ENCODE results near the gene HLF. TPM values are rescaled to one million over a fixed set of nuclear protein-coding genes. Genes with fewer than 3 reads are reported as not detected.

Gene HLF
- total and polyA plus RNA-seq, 4 donors: 8.0 to 59.3 (median 24.6) TPM

- Histone ChIP-seq H3K27ac (ENCODE audit: low read depth in 1 of 2, low read length in 2 of 2) (no peak overlapping the region), H3K9me3 (ENCODE audit: control insufficient read depth in 4 of 4, low read length in 3 of 4) (no peaks in the 10 kb centered on the region), H3K9ac (ENCODE audit: low read depth in 1 of 2, low read length in 2 of 2) (no peak overlapping the region), H3K4me1 (ENCODE audit: control insufficient read depth in 4 of 4, insufficient read depth in 4 of 4, low read length in 3 of 4) (peaks cover 4 to 47% (median 38%) of the 10 kb centered on the region in 4 donors), H3K27me3 (ENCODE audit: control insufficient read depth in 4 of 4, insufficient read depth in 4 of 4, low read length in 3 of 4) (no peaks in the 10 kb centered on the region), H3K36me3 (ENCODE audit: control insufficient read depth in 4 of 4, insufficient read depth in 3 of 4, low read depth in 1 of 4, low read length in 3 of 4) (peaks cover 0 to 23% (median 13%) of the 10 kb centered on the region in 4 donors), H3K4me3 (ENCODE audit: low read depth in 1 of 3, low read length in 3 of 3) (no peak overlapping the region)
- WGBS: 95% methylated on average over 1 of the region's 1 CpG
- TF ChIP-seq ZBTB33 (IDR thresholded peaks at IDR 0.05): no peak
- no peak for TF ChIP-seq EGR1 (IDR thresholded peaks at IDR 0.05; ENCODE audit: low read depth in 2 of 2)
- no peak for TF ChIP-seq SP1 (IDR thresholded peaks at IDR 0.05)
- no peak for TF ChIP-seq CTCF (IDR thresholded peaks at IDR 0.05; ENCODE audit: low read depth, low read length, missing input control)
- TF ChIP-seq RAD21 (IDR thresholded peaks at IDR 0.05): no peak
- no peak for TF ChIP-seq MAX (IDR thresholded peaks at IDR 0.05)
- TF ChIP-seq HNF4A (conservative IDR thresholded peaks at IDR 0.05): no peak
- no peak for TF ChIP-seq ATF3 (IDR thresholded peaks at IDR 0.05)
- no peak for TF ChIP-seq TAF1 (conservative IDR thresholded peaks at IDR 0.05)
- TF ChIP-seq GABPA (IDR thresholded peaks at IDR 0.05 in 1 of 2, conservative IDR thresholded peaks at IDR 0.05 in 1 of 2): no peak
- TF ChIP-seq REST (IDR thresholded peaks at IDR 0.05): no peak
- no peak for TF ChIP-seq FOXA1 (IDR thresholded peaks at IDR 0.05)
- no peak for TF ChIP-seq FOXA2 (IDR thresholded peaks at IDR 0.05)
- TF ChIP-seq HNF4G (IDR thresholded peaks at IDR 0.05): no peak
- TF ChIP-seq YY1 (IDR thresholded peaks at IDR 0.05): no peak
- no peak for DNase-seq (ENCODE audit: low spot score)
Measured at GRCh38 chr17:55291114-55291507, 26.4 kb downstream of the HLF start.

GRCh38 chr17:55292094-55292493, 27.3 kb downstream of the HLF start:
- Histone ChIP-seq H3K9me3 (ENCODE audit: control insufficient read depth in 4 of 4, low read length in 3 of 4) (no peaks in the 10 kb centered on the region), H3K36me3 (ENCODE audit: control insufficient read depth in 4 of 4, insufficient read depth in 3 of 4, low read depth in 1 of 4, low read length in 3 of 4) (peaks cover 0 to 23% (median 13%) of the 10 kb centered on the region in 4 donors), H3K27ac (ENCODE audit: low read depth in 1 of 2, low read length in 2 of 2) (no peak overlapping the region), H3K9ac (ENCODE audit: low read depth in 1 of 2, low read length in 2 of 2) (no peak overlapping the region), H3K27me3 (ENCODE audit: control insufficient read depth in 4 of 4, insufficient read depth in 4 of 4, low read length in 3 of 4) (no peaks in the 10 kb centered on the region), H3K4me3 (ENCODE audit: low read depth in 1 of 3, low read length in 3 of 3) (no peak overlapping the region), H3K4me1 (ENCODE audit: control insufficient read depth in 4 of 4, insufficient read depth in 4 of 4, low read length in 3 of 4) (peaks cover 4 to 39% (median 32%) of the 10 kb centered on the region in 4 donors)
- 90% methylated on average over 5 of the region's 5 CpGs for whole genome bisulfite sequencing
- TF ChIP-seq FOXA2 (IDR thresholded peaks at IDR 0.05) (no peak), SP1 (IDR thresholded peaks at IDR 0.05) (no peak), HNF4G (IDR thresholded peaks at IDR 0.05) (no peak)
- no peak for DNase-seq (ENCODE audit: low spot score)

Data from liver (tissue), 9 donors.